Activated CD8-positive, alpha-beta memory T cell treated with anti-CD3 and anti-CD28 coated beads, Interleukin-2, amount 50 U/mL, for 1 hour (primary cell): ENCODE results near the gene SCNN1A.
A peak's percentile ranks its signal among the peaks of the same experiment; 100 is the strongest.

ENCODE experiments used
- DNase-seq: peaks from one replicate; pipeline ENCODE4 v3.0.0-alpha.2; 2020; ENCODE audit errors: extremely low read depth

Gene SCNN1A

GRCh38 chr12:6375269-6376078 is at the start of gene SCNN1A:
Gene SCNN1A, minus strand, starts transcription at chr12:6375563. Its CDS starts 780 bp downstream, at chr12:6374783.
- no peak for DNase-seq

- no peak for DNase-seq
Measured at GRCh38 chr12:6424866-6425265, 49.5 kb upstream of the SCNN1A start.

- no peak for DNase-seq
Measured at GRCh38 chr12:6424008-6424347, 48.6 kb upstream of the SCNN1A start.

- peak; percentile 69 for DNase-seq
Measured at GRCh38 chr12:6423267-6424007, 48.1 kb upstream of the SCNN1A start.

- DNase-seq = no peak
Measured at GRCh38 chr12:6420364-6420763, 45.0 kb upstream of the SCNN1A start.

DNA sequence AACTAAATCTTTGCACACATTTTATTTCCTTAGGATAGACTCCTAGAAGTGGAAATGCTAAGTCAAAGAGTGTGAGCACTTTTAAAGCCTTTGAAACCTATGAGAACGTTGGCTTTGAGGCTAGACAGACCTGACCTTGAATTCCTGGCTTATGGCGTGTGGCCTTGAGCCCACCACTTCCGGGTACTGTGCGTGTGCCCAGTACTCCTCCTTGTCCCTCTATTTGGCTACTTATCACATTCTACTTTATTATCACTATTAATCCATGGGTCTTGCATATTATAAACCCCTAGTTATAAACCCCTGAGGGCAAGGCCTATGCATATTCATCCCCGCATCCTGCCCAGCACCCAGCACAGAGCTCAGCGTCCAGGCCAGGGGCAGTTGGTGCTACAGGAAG is 43.4 kb upstream of the SCNN1A start:
- no peak for DNase-seq

DNA sequence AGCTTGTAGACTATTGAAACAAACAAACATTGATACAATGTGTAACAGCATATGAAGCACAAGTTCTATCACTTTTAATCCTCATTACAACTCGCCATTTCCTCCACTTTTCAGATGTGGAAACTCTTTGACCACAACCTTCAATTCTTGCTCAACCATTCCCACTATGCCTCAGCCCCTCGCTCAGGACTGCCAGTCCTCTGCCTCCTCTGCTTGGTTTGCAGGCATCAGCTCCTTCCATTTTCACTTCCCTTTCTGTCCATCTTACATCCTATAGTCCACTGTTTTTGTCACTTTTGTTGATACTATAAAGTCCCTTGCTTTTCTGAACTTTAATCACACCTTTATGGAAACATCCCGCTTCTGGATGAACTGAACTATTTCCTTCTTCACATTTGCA is 41.2 kb upstream of the SCNN1A start:
- DNase-seq = no peak

DNA sequence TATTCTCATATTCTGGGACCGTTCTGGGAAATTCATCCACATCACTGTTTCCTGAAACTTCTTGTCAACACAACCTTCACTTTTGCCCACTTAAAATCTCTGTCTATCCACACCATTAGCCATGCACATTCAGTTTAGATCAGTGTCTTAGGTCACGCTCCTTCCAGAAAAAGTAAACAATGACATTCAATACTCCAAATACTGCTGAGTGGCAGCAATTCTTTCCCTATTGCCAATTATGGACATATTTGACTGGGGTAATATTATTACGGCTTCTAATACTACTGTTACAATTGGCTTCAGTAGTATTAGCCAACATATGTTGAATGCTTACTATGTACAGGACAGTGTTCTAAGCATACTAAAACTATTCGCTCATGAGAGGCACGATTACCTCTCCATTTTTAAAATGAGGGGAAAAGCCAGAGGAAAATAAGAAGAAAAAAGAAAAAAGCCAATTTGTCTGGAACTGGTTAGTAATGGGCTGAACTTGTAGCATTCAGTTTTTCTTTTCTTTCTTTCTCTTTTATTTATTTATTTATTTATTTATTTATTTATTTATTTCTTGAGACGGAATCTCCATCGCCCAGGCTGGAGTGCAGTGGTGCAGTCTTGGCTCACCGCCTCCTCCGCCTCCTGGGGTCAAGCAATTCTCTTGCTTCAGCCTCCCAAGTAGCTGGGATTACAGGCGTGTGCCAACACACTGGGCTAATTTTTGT is 32.0 kb upstream of the SCNN1A start:
- no peak for DNase-seq

DNA sequence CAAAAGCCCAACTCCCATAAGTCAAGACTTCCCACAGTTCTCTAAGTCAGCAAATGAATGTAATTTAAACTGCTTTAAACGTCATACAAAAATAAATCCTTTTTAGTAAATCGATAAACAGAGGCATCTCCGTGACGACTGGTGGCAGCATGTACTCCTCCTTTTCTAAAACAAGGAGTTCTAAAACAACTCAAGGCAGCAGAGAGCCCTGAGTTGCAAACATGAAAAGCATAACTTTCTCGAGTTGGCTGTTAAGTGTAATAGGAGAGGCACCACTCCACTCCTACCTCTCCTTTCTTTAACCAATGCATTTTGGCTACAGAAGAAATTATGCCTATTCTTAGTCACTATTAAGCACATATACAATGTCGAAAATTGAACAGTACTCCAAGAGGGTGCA is 30.6 kb upstream of the SCNN1A start:
- no peak for DNase-seq

DNA sequence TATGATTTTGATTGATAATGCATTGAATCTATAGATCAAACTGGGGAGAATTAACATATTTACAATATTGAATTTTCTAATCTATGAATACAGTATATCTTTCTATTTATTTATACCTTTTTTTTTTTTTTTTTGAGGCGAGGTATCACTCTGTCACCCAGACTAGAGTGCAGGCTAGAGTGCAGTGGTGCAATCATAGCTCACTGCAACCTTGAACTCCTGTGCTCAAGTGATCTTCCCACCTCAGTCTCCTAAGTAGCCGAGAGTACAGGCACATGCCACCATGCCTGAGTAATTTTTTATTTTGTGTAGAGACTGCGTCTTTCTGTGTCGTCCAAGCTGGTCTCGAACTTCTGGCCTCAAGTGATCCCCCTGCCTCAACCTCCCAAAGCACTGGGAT is 29.0 kb upstream of the SCNN1A start:
- no peak for DNase-seq

DNA sequence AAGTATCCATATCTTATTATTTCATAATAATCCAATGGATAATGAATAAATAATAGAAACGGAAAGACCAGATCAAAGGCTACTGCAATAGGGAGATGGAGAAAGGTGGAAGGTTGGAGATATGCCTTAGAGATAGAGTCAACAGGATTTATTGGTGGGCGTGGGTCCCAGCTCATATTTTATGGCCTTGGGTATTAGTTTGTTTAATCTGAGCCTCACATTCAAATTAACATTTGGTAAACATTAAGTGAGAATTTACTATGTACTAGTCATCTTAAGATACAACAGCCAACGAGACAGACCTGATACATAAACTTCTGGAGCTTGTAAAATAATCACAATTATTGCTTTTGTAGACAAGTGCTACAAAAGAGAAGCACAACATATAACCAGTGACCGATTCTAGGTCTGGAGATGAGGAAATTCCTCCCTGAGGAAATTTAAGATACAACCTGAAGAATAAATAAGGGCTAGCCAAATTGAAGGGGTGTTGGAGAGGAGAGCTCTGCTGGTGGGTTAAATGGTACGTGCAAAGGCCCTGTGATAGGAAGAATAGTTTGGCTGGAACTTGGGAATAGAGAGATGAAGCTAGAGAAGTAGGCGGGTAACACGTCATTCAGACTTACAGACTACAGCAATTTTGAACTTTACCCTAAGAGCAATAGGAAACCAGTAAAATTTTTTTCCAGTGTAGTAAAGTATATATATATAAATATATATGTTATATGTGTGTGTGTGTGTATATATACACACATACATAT is 24.7 kb upstream of the SCNN1A start:
- DNase-seq = no peak

- no peak for DNase-seq
Measured at GRCh38 chr12:6396031-6396430, 20.7 kb upstream of the SCNN1A start.

- DNase-seq = no peak
Measured at GRCh38 chr12:6394398-6394797, 19.0 kb upstream of the SCNN1A start.

- no peak for DNase-seq
Measured at GRCh38 chr12:6393109-6393508, 17.7 kb upstream of the SCNN1A start.

GRCh38 chr12:6392504-6392903 is 17.1 kb upstream of the SCNN1A start:
- DNase-seq = no peak

DNA sequence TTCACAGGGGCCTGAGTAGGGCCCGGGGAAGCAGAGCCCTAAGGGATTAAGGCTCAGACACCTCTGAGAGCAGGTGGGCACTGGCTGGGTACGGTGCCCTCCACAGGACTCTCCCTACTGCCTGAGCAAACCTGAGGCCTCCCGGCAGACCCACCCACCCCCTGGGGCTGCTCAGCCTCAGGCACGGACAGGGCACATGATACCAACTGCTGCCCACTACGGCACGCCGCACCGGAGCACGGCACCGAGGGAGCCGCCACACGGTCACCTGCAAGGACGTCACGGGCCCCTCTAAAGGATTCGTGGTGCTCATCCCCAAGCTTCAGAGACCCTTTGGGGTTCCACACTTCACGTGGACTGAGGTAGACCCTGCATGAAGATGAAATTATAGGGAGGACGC is 15.7 kb upstream of the SCNN1A start:
- DNase-seq = no peak

- DNase-seq = no peak
Measured at GRCh38 chr12:6390084-6390799, 14.9 kb upstream of the SCNN1A start.

- no peak for DNase-seq
Measured at GRCh38 chr12:6387541-6387940, 12.2 kb upstream of the SCNN1A start.

DNA sequence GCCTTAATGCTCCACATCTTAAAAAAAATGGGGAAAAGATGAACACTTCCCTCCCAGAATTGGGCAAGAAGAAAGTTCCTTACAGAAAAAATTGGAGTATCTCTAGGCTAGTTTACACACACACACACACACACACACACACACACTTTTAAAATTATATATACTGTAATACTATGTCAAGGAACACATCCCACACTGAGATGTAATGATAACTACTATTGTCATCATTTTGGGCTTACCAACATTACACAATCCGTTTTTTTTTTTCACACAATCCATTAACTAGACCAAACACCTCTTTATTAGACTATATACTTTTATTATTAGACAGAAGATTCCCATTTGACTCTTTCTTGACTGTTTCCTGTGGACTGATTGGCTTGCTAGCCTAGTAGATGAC is 11.1 kb upstream of the SCNN1A start:
- no peak for DNase-seq

GRCh38 chr12:6386038-6386437 is 10.7 kb upstream of the SCNN1A start:
- no peak for DNase-seq
